GM12864 (cell line): ENCODE data around the gene TMEM181.
A peak's percentile ranks its signal among the peaks of the same experiment; 100 is the strongest.

ENCODE experiments used
- DNase-seq: peaks from one replicate; pipeline ENCODE4 v3.0.0-alpha.2; 2011; ENCODE audit warnings: low read depth
- H3K4me3 ChIP-seq: 2 replicates; pipeline ENCODE4 v1.5.1; 2011; ENCODE audit warnings: mild to moderate bottlenecking, low read depth, low read length, control low read depth
- TF ChIP-seq, protein P1 (sequence below): IDR thresholded peaks from 2 replicates; pipeline ENCODE4 v1.5.1; 2011; ENCODE audit warnings: low read depth, mild to moderate bottlenecking, moderate library complexity, low read length, control low read depth, inconsistent platforms; ENCODE audit errors: missing control alignments

TMEM181 gene

DNA sequence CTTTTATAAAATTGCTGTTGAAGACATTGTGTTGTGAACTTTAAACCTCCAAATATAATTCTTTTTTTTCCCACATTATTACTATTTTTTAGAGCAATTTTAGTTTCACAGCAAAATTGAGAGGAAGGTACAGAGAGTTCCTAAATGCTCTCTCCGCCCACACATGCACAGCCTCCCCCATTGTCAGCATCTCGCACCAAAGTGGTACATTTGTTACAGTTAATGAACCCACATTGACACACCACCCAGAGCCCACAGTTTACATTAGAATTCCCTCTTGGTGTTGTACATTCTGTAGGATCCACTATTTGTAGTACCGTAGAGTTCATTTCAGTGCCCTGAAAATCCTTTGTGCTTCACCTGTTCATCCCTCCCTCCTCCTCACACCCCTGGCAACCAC lies 33.8 kb downstream of the TMEM181 start:
- H3K4me3 ChIP-seq, result no peak overlapping the region
- no peak for DNase-seq
- TF ChIP-seq, protein P1, sequence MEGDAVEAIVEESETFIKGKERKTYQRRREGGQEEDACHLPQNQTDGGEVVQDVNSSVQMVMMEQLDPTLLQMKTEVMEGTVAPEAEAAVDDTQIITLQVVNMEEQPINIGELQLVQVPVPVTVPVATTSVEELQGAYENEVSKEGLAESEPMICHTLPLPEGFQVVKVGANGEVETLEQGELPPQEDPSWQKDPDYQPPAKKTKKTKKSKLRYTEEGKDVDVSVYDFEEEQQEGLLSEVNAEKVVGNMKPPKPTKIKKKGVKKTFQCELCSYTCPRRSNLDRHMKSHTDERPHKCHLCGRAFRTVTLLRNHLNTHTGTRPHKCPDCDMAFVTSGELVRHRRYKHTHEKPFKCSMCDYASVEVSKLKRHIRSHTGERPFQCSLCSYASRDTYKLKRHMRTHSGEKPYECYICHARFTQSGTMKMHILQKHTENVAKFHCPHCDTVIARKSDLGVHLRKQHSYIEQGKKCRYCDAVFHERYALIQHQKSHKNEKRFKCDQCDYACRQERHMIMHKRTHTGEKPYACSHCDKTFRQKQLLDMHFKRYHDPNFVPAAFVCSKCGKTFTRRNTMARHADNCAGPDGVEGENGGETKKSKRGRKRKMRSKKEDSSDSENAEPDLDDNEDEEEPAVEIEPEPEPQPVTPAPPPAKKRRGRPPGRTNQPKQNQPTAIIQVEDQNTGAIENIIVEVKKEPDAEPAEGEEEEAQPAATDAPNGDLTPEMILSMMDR, result no peak

DNA sequence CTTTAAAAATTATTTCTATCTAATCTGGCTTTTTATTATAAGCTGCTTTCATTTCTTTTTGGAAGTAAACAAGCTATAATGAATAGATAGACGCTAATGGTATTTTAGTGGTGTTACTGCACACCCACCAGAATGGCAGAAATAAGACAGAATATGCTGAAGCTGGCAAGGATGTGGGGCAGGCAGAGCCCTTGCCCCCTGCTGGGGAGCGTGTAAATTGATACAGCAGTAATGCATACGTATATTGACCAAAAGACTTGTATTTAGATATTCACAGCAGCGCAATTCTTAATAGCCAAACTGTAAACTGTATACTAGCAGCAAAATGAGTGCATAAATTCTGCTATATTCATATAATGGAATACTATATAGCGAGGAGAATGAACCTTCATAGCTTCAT lies 35.3 kb downstream of the TMEM181 start:
- H3K4me3 ChIP-seq, result no peak overlapping the region
- DNase-seq, result no peak
- TF ChIP-seq, protein P1, result peak; percentile 37

DNA sequence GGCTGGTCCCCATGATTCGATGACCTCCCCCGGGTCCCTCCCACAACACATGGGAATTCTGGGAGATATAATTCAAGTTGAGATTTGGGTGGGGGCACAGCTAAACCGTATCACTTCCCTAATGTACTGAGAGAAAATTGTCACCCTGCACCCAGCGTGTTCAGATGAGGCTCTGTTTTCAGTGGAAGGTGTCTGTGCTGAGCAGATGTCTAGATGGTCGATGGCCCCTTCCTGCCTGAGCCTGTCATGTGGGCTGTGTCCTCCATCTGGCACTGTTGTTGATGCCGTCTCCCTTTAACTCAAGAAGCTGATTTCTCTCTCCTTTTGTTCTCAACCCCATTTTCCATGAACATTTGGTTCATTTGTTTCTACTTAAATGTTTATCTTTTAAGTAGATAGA lies 37.0 kb downstream of the TMEM181 start:
- no peak overlapping the region for H3K4me3 ChIP-seq
- TF ChIP-seq, protein P1, result no peak
- DNase-seq, result no peak

DNA sequence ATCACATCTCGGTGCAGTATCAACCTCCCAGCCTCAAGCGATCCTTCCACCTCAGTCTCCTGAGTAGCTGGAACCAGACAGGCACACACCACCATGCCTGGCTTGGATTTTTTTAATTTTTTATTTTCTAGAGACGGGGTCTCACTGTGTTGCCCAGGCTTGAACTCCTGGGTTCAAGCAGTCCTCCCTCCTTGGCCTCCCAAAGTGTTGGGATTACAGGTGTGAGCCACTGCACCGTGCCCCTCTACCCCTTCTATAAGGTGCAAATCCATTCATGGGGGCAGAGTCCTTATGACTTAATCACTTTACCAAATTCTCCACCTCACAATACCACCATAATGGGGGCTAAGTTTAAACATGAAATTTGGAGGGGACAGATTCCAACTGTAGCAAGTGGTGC lies 37.7 kb downstream of the TMEM181 start:
- H3K4me3 ChIP-seq, result no peak overlapping the region
- TF ChIP-seq, protein P1, result no peak
- no peak for DNase-seq

DNA sequence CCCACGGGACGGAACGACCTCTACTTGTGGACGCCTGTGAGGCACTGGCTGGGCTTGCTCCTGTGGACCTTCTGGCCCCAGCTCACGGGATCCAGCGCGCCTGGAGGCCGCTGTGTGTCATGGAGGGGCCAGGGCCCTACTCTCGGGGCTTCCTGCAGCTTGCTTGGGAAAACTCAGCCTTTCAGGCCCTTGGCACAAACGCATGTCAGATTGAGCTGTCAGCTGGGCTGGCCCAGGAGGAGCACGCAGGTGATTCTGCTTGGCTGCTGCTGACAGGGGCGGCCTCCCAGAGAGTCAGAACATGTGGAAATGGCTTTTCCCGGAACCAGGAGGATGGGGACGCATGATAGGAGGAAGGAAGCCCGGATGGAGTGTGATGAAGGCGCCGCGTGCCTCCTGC lies 39.7 kb downstream of the TMEM181 start:
- H3K4me3 ChIP-seq, result no peak overlapping the region
- no peak for DNase-seq
- TF ChIP-seq, protein P1, result no peak

DNA sequence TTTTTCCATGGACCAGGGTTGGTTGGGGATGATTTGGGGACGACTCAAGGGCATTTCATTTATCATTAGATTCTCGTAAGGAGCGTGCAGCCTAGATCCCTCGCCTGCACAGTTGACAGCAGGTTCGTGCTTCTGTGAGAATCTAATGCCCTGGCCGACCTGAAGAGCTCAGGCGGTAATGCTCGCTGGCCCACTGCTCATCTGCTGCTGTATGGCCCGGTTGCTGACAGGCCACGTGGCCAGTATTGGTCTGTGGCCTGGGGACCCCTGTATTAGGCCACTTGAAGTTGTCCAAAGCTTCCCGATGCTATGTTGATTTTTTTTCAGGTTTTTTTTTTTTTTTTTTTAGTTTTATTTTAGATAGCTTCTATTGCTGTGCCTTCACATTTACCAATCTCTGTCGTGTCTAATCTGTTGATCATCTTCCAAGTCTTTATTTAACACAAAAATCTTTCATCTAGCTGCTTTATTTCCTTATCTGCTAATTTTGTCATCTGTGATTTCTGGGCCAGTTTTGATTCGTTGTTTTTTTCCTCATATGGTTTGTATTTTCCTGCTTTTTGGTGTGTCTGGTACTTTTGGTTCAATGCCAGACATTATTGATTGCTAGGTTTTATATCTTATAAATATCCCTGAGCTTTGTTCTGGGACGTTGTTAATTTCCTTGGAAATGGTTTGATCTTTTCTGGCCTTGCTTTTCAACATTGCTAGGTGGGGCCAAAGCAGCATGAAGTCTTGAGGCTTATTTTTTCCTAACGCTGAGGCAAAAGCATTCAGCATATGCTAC lies 43.6 kb downstream of the TMEM181 start:
- no peak for DNase-seq

More for the DNA sequence above, 43.6 kb downstream of the TMEM181 start:
- no peak overlapping the region for H3K4me3 ChIP-seq
- TF ChIP-seq, protein P1, result no peak
